Glutamatergic neuron (in vitro differentiated cells): Measurements from ENCODE around the gene ASS1. TPM values are rescaled to one million over a fixed set of nuclear protein-coding genes. Genes with fewer than 3 reads are reported as not detected.

Source experiments
- DNase-seq: peaks from one replicate; pipeline ENCODE4 v3.0.0; 2022
- H3K27ac Mint-ChIP-seq: one replicate; pipeline ENCODE4 v1.8.0; 2020; ENCODE audit warnings: mild to moderate bottlenecking, mixed read lengths, inconsistent platforms; ENCODE audit not compliant: unreplicated experiment
- H3K27me3 Mint-ChIP-seq: one replicate; pipeline ENCODE4 v1.8.0; 2020; ENCODE audit warnings: mild to moderate bottlenecking, moderate library complexity, mixed read lengths, inconsistent platforms; ENCODE audit not compliant: unreplicated experiment
- H3K36me3 Mint-ChIP-seq: one replicate; pipeline ENCODE4 v1.8.0; 2020; ENCODE audit warnings: mild to moderate bottlenecking, mixed read lengths, inconsistent platforms; ENCODE audit not compliant: unreplicated experiment
- H3K4me1 Mint-ChIP-seq: one replicate; pipeline ENCODE4 v1.8.0; 2020; ENCODE audit warnings: mild to moderate bottlenecking, low read depth, mixed read lengths, inconsistent platforms; ENCODE audit not compliant: unreplicated experiment
- H3K4me3 Mint-ChIP-seq: one replicate; pipeline ENCODE4 v1.8.0; 2020; ENCODE audit warnings: mild to moderate bottlenecking, mixed read lengths, inconsistent platforms; ENCODE audit not compliant: unreplicated experiment
- H3K9me3 Mint-ChIP-seq: one replicate; pipeline ENCODE4 v1.8.0; 2020; ENCODE audit warnings: mild to moderate bottlenecking, moderate library complexity, mixed read lengths, inconsistent platforms; ENCODE audit not compliant: unreplicated experiment
- CTCF ChIP-seq: fragments of 200-600 bp; sonication (generic); IDR thresholded peaks from one replicate; pipeline ENCODE4 v1.5.0; 2021; ENCODE audit not compliant: partially characterized antibody, unreplicated experiment
- total RNA-seq: library from RNA; stranded (reverse); fragmentation: NEBNext Ultra II Directional; extraction: Animal tissue kit (Norgen Biotek cat#: 25700); gene quantifications from one replicate; pipeline ENCODE4 v1.2.1, GENCODE V29; 2021; ENCODE audit not compliant: unreplicated experiment

ASS1 gene
- total RNA-seq, 1 donor from 2014 or later = 31.5 TPM

- DNase-seq = no peak
- Mint-ChIP-seq H3K36me3 (no peaks in the 10 kb centered on the region), H3K27ac (no peak overlapping the region), H3K27me3 (peaks cover 17% of the 10 kb centered on the region), H3K4me1 (peaks cover 18% of the 10 kb centered on the region), H3K4me3 (peak overlapping the region; percentile 67), H3K9me3 (peaks cover 17% of the 10 kb centered on the region)
- no peak for TF ChIP-seq CTCF
Observed at GRCh38 chr9:130426467-130426773, 18.3 kb upstream of the ASS1 start.

- H3K27ac Mint-ChIP-seq = peak overlapping the region; percentile 2
- DNase-seq = peak; percentile 75
- no peak for TF ChIP-seq CTCF
- peaks cover 13% of the 10 kb centered on the region for H3K9me3 Mint-ChIP-seq
- peak overlapping the region; percentile 67 for H3K4me3 Mint-ChIP-seq
- no peaks in the 10 kb centered on the region for H3K36me3 Mint-ChIP-seq
- H3K27me3 Mint-ChIP-seq = peaks cover 13% of the 10 kb centered on the region
- H3K4me1 Mint-ChIP-seq = peaks cover 15% of the 10 kb centered on the region
Observed at GRCh38 chr9:130426883-130427282, 17.9 kb upstream of the ASS1 start.

- no peak for TF ChIP-seq CTCF
- no peak for DNase-seq
- Mint-ChIP-seq H3K27me3 (peaks cover 10% of the 10 kb centered on the region), H3K27ac (no peak overlapping the region), H3K4me3 (no peak overlapping the region), H3K9me3 (peaks cover 8% of the 10 kb centered on the region), H3K36me3 (no peaks in the 10 kb centered on the region), H3K4me1 (peaks cover 12% of the 10 kb centered on the region)
Observed at GRCh38 chr9:130427326-130427725, 17.4 kb upstream of the ASS1 start.

DNA sequence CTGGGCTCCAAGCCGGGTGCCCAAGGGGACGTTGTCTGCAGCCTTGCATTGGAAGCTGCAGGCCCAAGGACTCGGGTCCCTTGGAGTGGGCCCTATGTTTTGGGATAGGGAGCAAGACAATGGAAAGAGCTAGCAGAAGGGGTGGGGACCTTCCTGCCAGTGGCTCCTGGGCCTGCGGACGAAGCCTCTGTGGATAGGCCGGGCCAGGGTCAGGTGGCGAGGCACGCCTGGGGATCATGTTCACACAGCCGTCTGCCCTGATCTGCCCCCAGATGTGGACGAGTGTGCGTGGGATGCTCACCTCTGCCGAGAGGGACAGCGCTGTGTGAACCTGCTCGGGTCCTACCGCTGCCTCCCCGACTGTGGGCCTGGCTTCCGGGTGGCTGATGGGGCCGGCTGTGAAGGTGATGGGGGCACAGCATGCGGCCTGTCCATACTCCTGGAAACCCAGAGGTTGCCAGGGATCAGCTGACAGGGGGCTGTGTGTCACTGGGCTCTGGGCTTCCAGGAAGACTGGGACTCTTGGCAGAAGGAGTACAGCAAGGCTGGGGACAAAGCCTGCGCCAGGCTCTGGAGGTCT is 16.6 kb upstream of the ASS1 start:
- DNase-seq = no peak
- no peak overlapping the region for H3K4me3 Mint-ChIP-seq
- no peaks in the 10 kb centered on the region for H3K36me3 Mint-ChIP-seq
- TF ChIP-seq CTCF = no peak
- H3K27ac Mint-ChIP-seq = no peak overlapping the region
- H3K4me1 Mint-ChIP-seq = peaks cover 6% of the 10 kb centered on the region
- peaks cover 9% of the 10 kb centered on the region for H3K27me3 Mint-ChIP-seq
- H3K9me3 Mint-ChIP-seq = peaks cover 8% of the 10 kb centered on the region

- no peak overlapping the region for H3K27ac Mint-ChIP-seq
- H3K4me3 Mint-ChIP-seq = no peak overlapping the region
- H3K36me3 Mint-ChIP-seq = no peaks in the 10 kb centered on the region
- H3K27me3 Mint-ChIP-seq = peaks cover 7% of the 10 kb centered on the region
- peaks cover 6% of the 10 kb centered on the region for H3K4me1 Mint-ChIP-seq
- H3K9me3 Mint-ChIP-seq = peaks cover 5% of the 10 kb centered on the region
- DNase-seq = no peak
- TF ChIP-seq CTCF = no peak
Observed at GRCh38 chr9:130429381-130429780, 15.4 kb upstream of the ASS1 start.
